ENCODE results near the gene PAPOLG.

GRCh38 chr2:60832621-60833020 is 76.6 kb downstream of the PAPOLG start:
- TF ChIP-seq TAF1 (IDR thresholded peaks at IDR 0.05; ENCODE audit: borderline replicate concordance, insufficient read depth, low read length) (no peak), REST (IDR thresholded peaks at IDR 0.05; ENCODE audit: insufficient read depth in 1 of 2, low read depth in 2 of 2, low read length in 2 of 2) (no peak), POLR2AphosphoS5 (IDR thresholded peaks at IDR 0.05; ENCODE audit: low read depth, low read length) (no peak)
